Fibroblast of mammary gland (primary cell): ENCODE measurements around the gene EPHA4.

Experiments
- DNase-seq: peaks from one replicate; pipeline ENCODE4 v3.0.0-alpha.2; 2010; ENCODE audit warnings: low read depth
- H3K4me3 ChIP-seq: 2 replicates; pipeline ENCODE4 v1.5.1; 2011; ENCODE audit warnings: low read depth, mild to moderate bottlenecking, low read length, moderate library complexity; ENCODE audit not compliant: control insufficient read depth
- CTCF ChIP-seq: conservative IDR thresholded peaks from 2 replicates; pipeline ENCODE4 v1.5.1; 2011; ENCODE audit warnings: low read depth, low read length, inconsistent platforms; ENCODE audit not compliant: control insufficient read depth, insufficient read depth

Gene EPHA4

GRCh38 chr2:221596192-221596591, 24.1 kb upstream of the EPHA4 start:
- DNase-seq = peak; percentile 90
- H3K4me3 ChIP-seq = no peak overlapping the region
- no peak for TF ChIP-seq CTCF

GRCh38 chr2:221590861-221591365, 18.8 kb upstream of the EPHA4 start:
- DNase-seq = no peak
- H3K4me3 ChIP-seq = no peak overlapping the region
- no peak for TF ChIP-seq CTCF

GRCh38 chr2:221589696-221590095, 17.6 kb upstream of the EPHA4 start:
- no peak for DNase-seq
- no peak overlapping the region for H3K4me3 ChIP-seq
- no peak for TF ChIP-seq CTCF

- no peak for TF ChIP-seq CTCF
- DNase-seq = no peak
- H3K4me3 ChIP-seq = no peak overlapping the region
Observed at GRCh38 chr2:221588306-221588985, 16.3 kb upstream of the EPHA4 start.

GRCh38 chr2:221581986-221582385, 9.9 kb upstream of the EPHA4 start:
- DNase-seq = no peak
- no peak overlapping the region for H3K4me3 ChIP-seq
- no peak for TF ChIP-seq CTCF

GRCh38 chr2:221574231-221574570, 2.1 kb upstream of the EPHA4 start:
- DNase-seq = no peak

More at GRCh38 chr2:221574231-221574570, 2.1 kb upstream of the EPHA4 start:
- TF ChIP-seq CTCF = no peak
- H3K4me3 ChIP-seq = peak overlapping the region; percentile 63
